Inflammatory macrophage treated with lipopolysaccharide for 1 hour (primary cell): ENCODE measurements around the gene OR2M7.
A peak's percentile ranks its signal among the peaks of the same experiment; 100 is the strongest.
"Not testable (repeated sequence)": the region's sequence is repeated elsewhere in the genome, so short reads cannot be mapped to it uniquely, and the experiment has no call there.

Experiments
- DNase-seq, 2 donors: peaks; one replicate each; pipeline ENCODE4 v3.0.0-alpha.2; 2020 to 2022

OR2M7 gene

DNA sequence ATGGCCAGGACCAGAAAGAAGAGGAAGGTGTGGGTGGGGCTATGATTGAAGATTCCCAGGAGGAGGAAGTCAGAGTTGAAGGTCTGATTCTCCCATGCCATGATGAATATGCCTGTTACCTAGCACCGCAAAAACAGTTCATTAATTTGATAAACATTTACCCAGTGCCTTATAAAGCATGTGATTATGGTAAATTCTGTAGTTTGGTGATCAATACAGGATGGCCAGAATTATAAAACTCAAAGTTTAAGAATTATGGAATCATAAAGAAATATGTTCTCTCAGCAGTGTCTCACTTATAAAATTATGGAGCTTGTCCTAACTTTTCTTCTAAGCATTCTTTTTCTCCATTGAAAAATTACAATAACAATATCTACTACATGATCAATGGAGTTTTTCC is at the start of gene OR2M7:
OR2M7 (minus strand) TSS at position 101 of the 400 bp plus-strand sequence; CDS start at position 101, 0 bp downstream.
- DNase-seq, result no peak

DNA sequence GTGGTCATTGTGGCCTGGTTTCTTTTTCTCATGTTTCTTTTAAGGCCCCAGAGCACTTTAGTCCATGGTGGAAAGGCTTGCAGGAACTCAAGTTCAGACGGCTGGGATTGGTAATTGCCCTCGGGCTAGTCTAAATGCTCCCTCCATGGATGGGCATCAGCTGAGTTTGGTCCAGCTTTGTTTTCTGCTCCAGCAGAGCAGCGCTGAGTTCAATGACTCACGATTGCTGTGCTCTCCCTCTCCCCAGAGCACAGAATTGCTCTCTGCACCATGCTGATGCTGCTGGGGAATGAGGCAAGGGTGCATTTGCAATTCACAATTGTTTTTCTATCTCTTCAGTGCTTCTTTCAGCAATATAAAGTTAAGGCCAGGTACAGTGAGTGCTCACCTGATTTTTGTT is 49.4 kb upstream of the OR2M7 start:
- DNase-seq, result no peak

DNA sequence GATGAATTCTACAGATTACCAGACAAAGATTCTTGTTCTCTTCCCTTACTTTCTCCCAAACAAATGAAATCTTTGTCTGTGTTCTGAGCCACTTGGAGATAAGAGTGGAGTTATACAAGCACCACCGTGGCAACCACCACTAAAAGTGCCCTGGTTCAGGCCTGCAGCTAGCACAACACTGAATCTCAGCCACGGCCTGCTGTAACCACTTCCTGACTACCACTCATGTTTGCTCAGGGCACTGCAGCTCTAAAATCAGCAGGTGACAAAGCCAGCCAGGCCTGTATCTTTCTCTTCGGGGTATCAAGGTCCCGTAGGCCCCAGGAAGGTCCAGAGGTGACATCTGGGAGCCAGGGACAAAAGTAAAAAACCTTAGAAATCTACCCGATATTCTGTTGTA is 48.0 kb upstream of the OR2M7 start:
- no peak for DNase-seq

DNA sequence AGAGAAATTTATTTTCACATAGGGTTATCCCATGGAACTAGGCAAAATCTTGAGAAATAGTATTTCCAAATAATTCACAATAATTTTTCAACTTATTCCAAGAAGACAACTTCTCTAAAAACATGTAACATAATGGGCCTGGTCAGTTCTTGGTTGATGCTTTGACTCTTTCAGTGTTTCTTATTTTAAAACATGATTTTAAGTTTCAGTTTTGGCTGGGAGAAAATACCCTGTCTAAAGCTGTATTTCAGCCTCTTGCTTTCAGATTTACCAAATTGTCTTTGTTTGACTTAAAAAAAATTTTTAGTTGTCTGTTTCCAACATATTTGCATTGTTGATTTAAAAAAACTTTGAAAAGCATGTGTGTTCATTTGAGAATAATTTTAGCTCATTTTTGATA is 42.2 kb upstream of the OR2M7 start:
- no peak for DNase-seq

GRCh38 chr1:248361121-248361715 is 36.9 kb upstream of the OR2M7 start, which contains the start of gene OR2T4:
OR2T4 (plus strand) TSS chr1:248361665; CDS start chr1:248361665, 0 bp downstream.
- DNase-seq, result no peak

DNA sequence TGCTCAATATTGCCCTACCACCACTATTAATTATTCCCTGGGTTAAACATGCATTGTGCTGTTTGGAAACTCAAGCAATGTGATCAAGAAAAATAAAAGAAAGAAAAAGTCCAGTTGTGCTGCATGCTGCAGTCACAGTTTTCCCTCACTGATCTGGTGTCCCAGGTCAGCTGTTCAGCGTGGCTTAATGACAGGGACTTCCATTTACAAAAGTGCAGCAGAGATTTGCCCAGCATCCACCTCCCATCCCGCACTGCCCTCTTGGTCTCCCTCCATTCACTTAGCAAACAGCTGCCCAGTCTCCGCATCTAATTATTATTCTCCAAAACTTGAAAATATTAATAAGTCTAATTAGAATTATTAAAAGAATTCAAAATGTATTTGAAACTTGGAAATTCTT is 35.0 kb upstream of the OR2M7 start:
- no peak for DNase-seq

GRCh38 chr1:248348475-248348874 is 24.1 kb upstream of the OR2M7 start, which contains the start of gene OR14C36:
OR14C36 (plus strand) TSS chr1:248348775; CDS start chr1:248348775, 0 bp downstream.
- no peak for DNase-seq

DNA sequence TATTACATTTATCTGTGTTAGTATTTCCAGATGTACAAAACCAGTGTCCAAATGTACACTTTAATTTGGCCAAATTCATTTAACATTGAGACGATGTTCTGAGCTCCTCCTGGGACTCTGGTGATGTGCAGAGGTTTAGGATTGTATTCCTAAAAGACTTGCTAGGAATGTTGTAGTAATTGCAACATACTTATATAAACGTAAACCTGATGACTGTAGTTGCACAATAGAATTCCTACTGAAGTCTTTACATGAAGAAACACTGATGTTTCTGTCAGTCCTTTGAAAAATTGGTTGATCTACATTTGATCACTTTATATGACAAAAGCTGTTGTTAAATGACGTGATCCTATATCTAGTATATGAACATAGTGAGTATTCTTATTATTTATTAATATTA is 19.1 kb upstream of the OR2M7 start:
- DNase-seq, result no peak

- no peak for DNase-seq
These were observed 7.6 kb downstream of the OR2M7 start for GRCh38 chr1:248316796-248317195.

- not testable (repeated sequence) for DNase-seq
These were observed 17.6 kb downstream of the OR2M7 start for GRCh38 chr1:248306740-248307139.

DNA sequence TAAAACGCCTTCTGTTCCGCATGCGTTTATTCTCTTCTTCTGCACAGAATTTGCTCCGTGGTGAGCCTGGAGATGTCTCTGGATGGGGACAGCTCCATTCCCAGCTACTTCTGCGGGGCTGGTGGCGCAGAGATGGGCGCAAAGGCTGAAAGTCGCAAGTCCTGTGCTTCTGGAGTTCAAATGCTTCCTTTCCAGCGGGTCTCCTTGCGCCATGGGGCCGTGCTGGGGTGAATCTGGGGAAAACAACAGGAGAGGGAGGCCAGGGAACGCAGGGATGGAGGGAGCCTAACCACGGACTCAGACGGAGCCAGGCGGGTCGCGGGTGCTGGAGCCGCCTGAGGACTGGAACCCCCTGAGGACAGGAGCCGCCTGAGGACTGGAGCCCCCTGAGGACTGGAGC is 18.3 kb downstream of the OR2M7 start:
- no peak for DNase-seq

DNA sequence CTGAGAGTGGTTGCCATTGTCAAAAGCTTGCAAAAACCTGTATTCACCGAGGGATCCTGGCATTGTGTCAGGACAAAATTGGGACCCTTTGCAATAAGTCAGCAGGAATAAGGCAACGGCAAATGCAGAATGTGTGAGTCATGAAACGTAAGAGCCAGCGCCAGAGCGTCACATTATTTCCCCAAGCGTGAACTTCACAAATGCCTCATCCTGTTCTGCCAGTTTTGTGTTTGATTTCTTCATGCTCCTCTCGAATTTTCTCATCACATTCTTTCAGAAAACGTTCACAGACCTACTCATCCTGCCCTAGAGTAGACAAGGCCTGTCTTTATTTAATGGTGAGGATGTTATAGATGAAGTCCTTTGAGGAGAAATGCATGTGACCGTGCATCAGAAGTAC is 18.7 kb downstream of the OR2M7 start:
- DNase-seq, result not testable (repeated sequence)

GRCh38 chr1:248303324-248303723 is 21.0 kb downstream of the OR2M7 start, which contains the start of gene OR2T12:
OR2T12 (minus strand) TSS chr1:248303424; CDS start chr1:248295578, 7,846 bp downstream.
- no peak for DNase-seq

GRCh38 chr1:248288391-248288790 is 36.0 kb downstream of the OR2M7 start:
- peak in 1 of 2 donors; percentile 1 for DNase-seq

GRCh38 chr1:248277876-248278275 is 46.5 kb downstream of the OR2M7 start, which contains the start of gene OR2T33:
OR2T33 (minus strand) TSS chr1:248277976; CDS start chr1:248273814, 4,162 bp downstream.
- DNase-seq, result no peak
